ENCODE measurements around the gene PCK2. TPM values are rescaled to one million over a fixed set of nuclear protein-coding genes. Genes with fewer than 3 reads are reported as not detected.
A peak's percentile ranks its signal among the peaks of the same experiment; 100 is the strongest.

The PCK2 gene
- total RNA-seq, 1 experiment from 2014 or later: 16.8 TPM

- peaks cover 42% of the 10 kb centered on the region for H3K36me3 ChIP-seq (ENCODE audit: insufficient read depth, low read length, poor library complexity, severe bottlenecking)
- peaks cover 12% of the 10 kb centered on the region for H3K4me1 ChIP-seq (ENCODE audit: insufficient read depth, low read length, poor library complexity, severe bottlenecking)
- CTCF ChIA-PET: interaction anchor here (1.0 kb wide), 1 partner anchor 39 kb away, joined by 3 read pairs; no protein-coding TSS in a partner anchor
- intact Hi-C loops (cut with micrococcal nuclease; ENCODE audit: unreplicated experiment): loop anchor here (1.0 to 5.0 kb wide), 2 partner anchors 14 to 40 kb away; partner anchors contain the start of genes IPO4 and IRF9
- H3K4me3 ChIP-seq (ENCODE audit: low read depth, low read length, poor library complexity, severe bottlenecking): peak within 1 kb of the TSS; percentile 90
- DNase-seq (ENCODE audit: low spot score): peak; percentile 99
- no peaks in the 10 kb centered on the region for H3K9me3 ChIP-seq (ENCODE audit: low read depth, low read length, poor library complexity, severe bottlenecking)
- no peak for TF ChIP-seq EZH2 (IDR thresholded peaks at IDR 0.05; ENCODE audit: borderline replicate concordance, low read depth, low read length, poor library complexity, severe bottlenecking)
- TF ChIP-seq, protein P1, sequence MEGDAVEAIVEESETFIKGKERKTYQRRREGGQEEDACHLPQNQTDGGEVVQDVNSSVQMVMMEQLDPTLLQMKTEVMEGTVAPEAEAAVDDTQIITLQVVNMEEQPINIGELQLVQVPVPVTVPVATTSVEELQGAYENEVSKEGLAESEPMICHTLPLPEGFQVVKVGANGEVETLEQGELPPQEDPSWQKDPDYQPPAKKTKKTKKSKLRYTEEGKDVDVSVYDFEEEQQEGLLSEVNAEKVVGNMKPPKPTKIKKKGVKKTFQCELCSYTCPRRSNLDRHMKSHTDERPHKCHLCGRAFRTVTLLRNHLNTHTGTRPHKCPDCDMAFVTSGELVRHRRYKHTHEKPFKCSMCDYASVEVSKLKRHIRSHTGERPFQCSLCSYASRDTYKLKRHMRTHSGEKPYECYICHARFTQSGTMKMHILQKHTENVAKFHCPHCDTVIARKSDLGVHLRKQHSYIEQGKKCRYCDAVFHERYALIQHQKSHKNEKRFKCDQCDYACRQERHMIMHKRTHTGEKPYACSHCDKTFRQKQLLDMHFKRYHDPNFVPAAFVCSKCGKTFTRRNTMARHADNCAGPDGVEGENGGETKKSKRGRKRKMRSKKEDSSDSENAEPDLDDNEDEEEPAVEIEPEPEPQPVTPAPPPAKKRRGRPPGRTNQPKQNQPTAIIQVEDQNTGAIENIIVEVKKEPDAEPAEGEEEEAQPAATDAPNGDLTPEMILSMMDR (conservative IDR thresholded peaks at IDR 0.05; ENCODE audit: low read depth, low read length): no peak
- H3K27me3 ChIP-seq (replicated peaks; ENCODE audit: insufficient read depth, low read depth, low read length, poor library complexity): no peaks in the 10 kb centered on the region
- H3K27ac ChIP-seq (ENCODE audit: low read depth, low read length, poor library complexity, severe bottlenecking): peak within 1 kb of the TSS; percentile 87
- POLR2A ChIA-PET (ENCODE audit: low non-redundant PET): interaction anchor here (0.5 to 1.0 kb wide), 5 partner anchors 8 to 224 kb away, joined by 3 to 6 read pairs (median 4); partner anchors contain the start of genes DCAF11 and NRL
- no TSS peak for BruUV-seq (replicated peaks)
Measured at GRCh38 chr14:24146978-24147760, 53.1 kb downstream of the PCK2 start, which contains the start of gene RNF31. Gene RNF31 (plus strand): TSS chr14:24147498. CDS start chr14:24147699, 201 bp downstream.

GRCh38 chr14:24147761-24148428, 53.8 kb downstream of the PCK2 start:
- no peak for DNase-seq (ENCODE audit: low spot score)
- H3K27me3 ChIP-seq (replicated peaks; ENCODE audit: insufficient read depth, low read depth, low read length, poor library complexity): no peaks in the 10 kb centered on the region
- BruUV-seq (replicated peaks): TSS peak; percentile 46
- H3K9me3 ChIP-seq (ENCODE audit: low read depth, low read length, poor library complexity, severe bottlenecking): no peaks in the 10 kb centered on the region
- H3K27ac ChIP-seq (ENCODE audit: low read depth, low read length, poor library complexity, severe bottlenecking): peak overlapping the region; percentile 87
- TF ChIP-seq, protein P1 (conservative IDR thresholded peaks at IDR 0.05; ENCODE audit: low read depth, low read length): no peak
- no peak for TF ChIP-seq EZH2 (IDR thresholded peaks at IDR 0.05; ENCODE audit: borderline replicate concordance, low read depth, low read length, poor library complexity, severe bottlenecking)
- peaks cover 12% of the 10 kb centered on the region for H3K4me1 ChIP-seq (ENCODE audit: insufficient read depth, low read length, poor library complexity, severe bottlenecking)
- H3K36me3 ChIP-seq (ENCODE audit: insufficient read depth, low read length, poor library complexity, severe bottlenecking): peaks cover 48% of the 10 kb centered on the region
- H3K4me3 ChIP-seq (ENCODE audit: low read depth, low read length, poor library complexity, severe bottlenecking): peak overlapping the region; percentile 90
- CTCF ChIA-PET: no interaction called here
- intact Hi-C loops (cut with micrococcal nuclease; ENCODE audit: unreplicated experiment): loop anchor here (1.0 to 5.0 kb wide), 2 partner anchors 13 to 39 kb away; partner anchors contain the start of genes IPO4 and IRF9
- POLR2A ChIA-PET (ENCODE audit: low non-redundant PET): interaction anchor here (0.6 kb wide), 1 partner anchor 223 kb away, joined by 3 read pairs; no protein-coding TSS in a partner anchor

DNA sequence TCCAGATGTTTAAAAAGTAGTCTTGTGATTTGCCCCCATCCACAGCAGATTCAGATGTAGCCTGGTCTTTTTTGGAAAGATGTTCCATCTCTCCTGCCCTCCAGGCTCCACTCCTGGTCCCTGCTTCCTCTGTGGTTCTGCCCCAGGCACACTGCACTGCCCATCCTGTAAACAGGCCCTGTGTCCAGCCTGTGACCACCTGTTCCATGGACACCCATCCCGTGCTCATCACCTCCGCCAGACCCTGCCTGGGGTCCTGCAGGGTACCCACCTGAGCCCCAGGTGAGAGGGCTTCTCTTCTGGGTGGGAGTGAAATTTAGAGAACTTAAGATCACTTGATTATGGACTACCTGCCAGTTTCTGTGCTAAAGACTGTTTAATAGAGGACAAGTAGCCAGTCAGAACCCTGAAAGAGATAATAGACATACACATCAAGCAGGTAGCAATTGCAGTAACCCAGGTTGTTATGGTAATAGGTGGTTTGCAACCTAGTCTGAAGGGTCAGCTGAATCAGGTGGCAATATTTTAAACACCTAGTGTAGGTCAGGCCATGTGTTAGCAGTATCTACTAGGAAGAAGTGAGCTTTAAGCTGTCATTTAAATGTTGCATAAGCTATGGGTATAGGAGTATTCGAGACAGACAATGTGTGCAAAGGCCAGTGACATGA, 55.3 kb downstream of the PCK2 start:
- Histone ChIP-seq H3K4me3 (ENCODE audit: low read depth, low read length, poor library complexity, severe bottlenecking) (no peak overlapping the region), H3K9me3 (ENCODE audit: low read depth, low read length, poor library complexity, severe bottlenecking) (no peaks in the 10 kb centered on the region), H3K27ac (ENCODE audit: low read depth, low read length, poor library complexity, severe bottlenecking) (no peak overlapping the region), H3K36me3 (ENCODE audit: insufficient read depth, low read length, poor library complexity, severe bottlenecking) (peaks cover 41% of the 10 kb centered on the region), H3K4me1 (ENCODE audit: insufficient read depth, low read length, poor library complexity, severe bottlenecking) (peaks cover 12% of the 10 kb centered on the region), H3K27me3 (replicated peaks; ENCODE audit: insufficient read depth, low read depth, low read length, poor library complexity) (no peaks in the 10 kb centered on the region)
- intact Hi-C loops (cut with micrococcal nuclease; ENCODE audit: unreplicated experiment): loop anchor here (5.0 kb wide), 1 partner anchor 38 kb away; the partner anchor contains the start of gene IPO4
- TF ChIP-seq EZH2 (IDR thresholded peaks at IDR 0.05; ENCODE audit: borderline replicate concordance, low read depth, low read length, poor library complexity, severe bottlenecking): no peak
- TF ChIP-seq, protein P1 (conservative IDR thresholded peaks at IDR 0.05; ENCODE audit: low read depth, low read length): no peak
- DNase-seq (ENCODE audit: low spot score): no peak
- no TSS peak for BruUV-seq (replicated peaks)
- CTCF ChIA-PET: no interaction called here
- POLR2A ChIA-PET (ENCODE audit: low non-redundant PET): no interaction called here

Data from A673 (cell line).